Renal cortical epithelial cell (primary cell): ENCODE results near the gene CNIH1. TPM values are rescaled to one million over a fixed set of nuclear protein-coding genes. Genes with fewer than 3 reads are reported as not detected.
"Not testable (repeated sequence)": the region's sequence is repeated elsewhere in the genome, so short reads cannot be mapped to it uniquely, and the experiment has no call there.

Source experiments
- DNase-seq: peaks from one replicate; pipeline ENCODE4 v3.0.0-alpha.2; 2011; ENCODE audit warnings: low read depth
- total RNA-seq: library from RNA; depleted of rRNA; stranded (reverse); fragments of >200 nt; gene quantifications from 2 replicates; pipeline ENCODE4 v1.2.3, GENCODE V29; 2014

The CNIH1 gene
- total RNA-seq, 1 donor from 2014 or later = 203 TPM

GRCh38 chr14:54427871-54428270, 13.3 kb downstream of the CNIH1 start:
- no peak for DNase-seq

- no peak for DNase-seq
Measured at GRCh38 chr14:54425537-54426274, 15.5 kb downstream of the CNIH1 start.

- no peak for DNase-seq
Measured at GRCh38 chr14:54425068-54425467, 16.1 kb downstream of the CNIH1 start.

GRCh38 chr14:54424479-54424901, 16.7 kb downstream of the CNIH1 start:
- DNase-seq = no peak

GRCh38 chr14:54423991-54424390, 17.2 kb downstream of the CNIH1 start:
- DNase-seq = no peak

GRCh38 chr14:54420478-54421142, 20.6 kb downstream of the CNIH1 start:
- peak; percentile 55 for DNase-seq

GRCh38 chr14:54411371-54411770, 29.8 kb downstream of the CNIH1 start:
- no peak for DNase-seq

GRCh38 chr14:54410215-54410614, 31.0 kb downstream of the CNIH1 start:
- DNase-seq = no peak

GRCh38 chr14:54403401-54404005, 37.7 kb downstream of the CNIH1 start:
- DNase-seq = not testable (repeated sequence)

GRCh38 chr14:54399560-54399959, 41.6 kb downstream of the CNIH1 start:
- no peak for DNase-seq

- DNase-seq = peak; percentile 98
Measured at GRCh38 chr14:54396493-54397335, 44.5 kb downstream of the CNIH1 start, which contains the start of gene CDKN3. TSS of gene CDKN3 (plus strand) at chr14:54397007. CDS start at chr14:54397069, 62 bp downstream.

GRCh38 chr14:54396183-54396492, 45.0 kb downstream of the CNIH1 start:
- DNase-seq = no peak

GRCh38 chr14:54395716-54396115, 45.5 kb downstream of the CNIH1 start:
- no peak for DNase-seq

GRCh38 chr14:54395284-54395683, 45.9 kb downstream of the CNIH1 start:
- DNase-seq = no peak

- DNase-seq = no peak
Measured at GRCh38 chr14:54394596-54394995, 46.6 kb downstream of the CNIH1 start.

GRCh38 chr14:54392986-54393884, 47.9 kb downstream of the CNIH1 start:
- not testable (repeated sequence) for DNase-seq

GRCh38 chr14:54392131-54392859, 48.9 kb downstream of the CNIH1 start:
- no peak for DNase-seq

GRCh38 chr14:54387328-54387727, 53.8 kb downstream of the CNIH1 start:
- peak; percentile 73 for DNase-seq

GRCh38 chr14:54385556-54385955, 55.6 kb downstream of the CNIH1 start:
- no peak for DNase-seq

GRCh38 chr14:54383835-54384234, 57.3 kb downstream of the CNIH1 start:
- no peak for DNase-seq
